CD4-positive, alpha-beta T cell treated with Interleukin-4 for 1 hour (primary cell): ENCODE data around the gene GRIA1.

Source experiments
- DNase-seq, 2 donors: peaks; one replicate each; pipeline ENCODE4 v3.0.0-alpha.2; 2020 to 2022

GRIA1 gene

GRCh38 chr5:153745778-153746395 lies 255.4 kb downstream of the GRIA1 start:
- DNase-seq: no peak

- no peak for DNase-seq
These were observed 256.0 kb downstream of the GRIA1 start for GRCh38 chr5:153746440-153746839.

GRCh38 chr5:153748823-153749222 lies 258.4 kb downstream of the GRIA1 start:
- no peak for DNase-seq

- no peak for DNase-seq
These were observed 259.5 kb downstream of the GRIA1 start for GRCh38 chr5:153749960-153750359.

- DNase-seq: no peak
These were observed 260.8 kb downstream of the GRIA1 start for GRCh38 chr5:153751251-153751650.

- no peak for DNase-seq
These were observed 262.4 kb downstream of the GRIA1 start for GRCh38 chr5:153752890-153753289.

- DNase-seq: no peak
These were observed 263.4 kb downstream of the GRIA1 start for GRCh38 chr5:153753645-153754432.

- no peak for DNase-seq
These were observed 265.5 kb downstream of the GRIA1 start for GRCh38 chr5:153755913-153756500.

- DNase-seq: no peak
These were observed 266.1 kb downstream of the GRIA1 start for GRCh38 chr5:153756540-153756939.

GRCh38 chr5:153765987-153766386 lies 275.5 kb downstream of the GRIA1 start:
- no peak for DNase-seq

GRCh38 chr5:153767221-153768188 lies 277.0 kb downstream of the GRIA1 start:
- DNase-seq: no peak

GRCh38 chr5:153770066-153770465 lies 279.6 kb downstream of the GRIA1 start:
- no peak for DNase-seq

- DNase-seq: no peak
These were observed 284.2 kb downstream of the GRIA1 start for GRCh38 chr5:153774686-153775085.

- DNase-seq: no peak
These were observed 285.5 kb downstream of the GRIA1 start for GRCh38 chr5:153775923-153776322.

GRCh38 chr5:153777681-153778581 lies 287.5 kb downstream of the GRIA1 start:
- DNase-seq: no peak

GRCh38 chr5:153779836-153780235 lies 289.4 kb downstream of the GRIA1 start:
- DNase-seq: no peak

- DNase-seq: no peak
These were observed 290.6 kb downstream of the GRIA1 start for GRCh38 chr5:153780876-153781705.

GRCh38 chr5:153782589-153783361 lies 292.3 kb downstream of the GRIA1 start:
- no peak for DNase-seq

GRCh38 chr5:153783362-153783658 lies 292.8 kb downstream of the GRIA1 start:
- no peak for DNase-seq

GRCh38 chr5:153784277-153784676 lies 293.8 kb downstream of the GRIA1 start:
- DNase-seq: no peak
